Parathyroid adenoma (tissue), 2 donors: Measurements from ENCODE around the gene ZNF33B.

Experiments
- H2AFZ ChIP-seq: fragments of 300-600 bp; sonication (generic); one replicate; pipeline ENCODE4 v1.7.0; 2017; ENCODE audit warnings: antibody characterized with exemption, mild to moderate bottlenecking
- H3K27ac ChIP-seq: fragments of 300-600 bp; sonication (generic); one replicate; pipeline ENCODE4 v1.7.0; 2017
- H3K27me3 ChIP-seq: fragments of 300-600 bp; sonication (generic); one replicate; pipeline ENCODE4 v1.7.0; 2017; ENCODE audit warnings: low read length; ENCODE audit not compliant: control insufficient read depth, insufficient read depth
- H3K36me3 ChIP-seq: fragments of 300-600 bp; sonication (generic); one replicate; pipeline ENCODE4 v1.7.0; 2017; ENCODE audit warnings: low read length; ENCODE audit not compliant: control insufficient read depth, insufficient read depth
- H3K4me1 ChIP-seq: fragments of 300-600 bp; sonication (generic); one replicate; pipeline ENCODE4 v1.7.0; 2017; ENCODE audit warnings: control low read depth
- H3K4me2 ChIP-seq: fragments of 300-600 bp; sonication (generic); one replicate; pipeline ENCODE4 v1.7.0; 2017; ENCODE audit warnings: low read length
- H3K4me3 ChIP-seq: fragments of 300-600 bp; sonication (generic); one replicate; pipeline ENCODE4 v1.7.0; 2017; ENCODE audit warnings: low read depth, low read length
- H3K79me2 ChIP-seq: fragments of 300-600 bp; sonication (generic); one replicate; pipeline ENCODE4 v1.7.0; 2017; ENCODE audit warnings: control low read depth
- H3K9ac ChIP-seq: fragments of 300-600 bp; sonication (generic); one replicate; pipeline ENCODE4 v1.7.0; 2017; ENCODE audit warnings: mild to moderate bottlenecking
- H3K9me3 ChIP-seq: fragments of 300-600 bp; sonication (generic); one replicate; pipeline ENCODE4 v1.7.0; 2017; ENCODE audit warnings: low read length; ENCODE audit not compliant: control insufficient read depth
- TF ChIP-seq, protein P1 (sequence below): fragments of 300-600 bp; sonication (generic); IDR thresholded peaks from one replicate; pipeline ENCODE4 v1.7.0; 2017; ENCODE audit warnings: antibody characterized with exemption, mild to moderate bottlenecking
- donor health status: primary hyperparathyroidism.

Gene ZNF33B

DNA sequence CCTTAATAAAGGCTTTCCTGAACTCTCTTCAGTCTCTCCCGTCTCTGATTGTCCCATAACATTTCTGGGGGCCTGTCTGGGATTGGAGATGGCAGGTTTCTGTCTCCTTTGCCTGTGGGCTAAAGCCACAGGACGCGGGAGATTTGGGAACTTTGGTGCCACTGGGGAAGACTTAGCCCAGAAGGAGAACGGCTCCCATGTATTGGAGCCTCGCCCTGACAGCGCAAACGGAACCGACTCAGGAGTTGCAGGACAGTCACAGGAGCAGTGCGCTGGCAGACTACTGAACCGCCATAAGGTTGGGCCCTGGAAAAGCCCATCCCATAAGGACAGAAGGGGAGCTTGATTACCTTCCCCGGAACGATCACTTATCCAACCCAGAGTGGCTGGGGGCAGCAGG is 7.1 kb upstream of the ZNF33B start:
- H3K9ac ChIP-seq = no peak overlapping the region
- no peak overlapping the region for H2AFZ ChIP-seq
- no peaks in the 10 kb centered on the region for H3K9me3 ChIP-seq
- H3K27me3 ChIP-seq = no peaks in the 10 kb centered on the region
- H3K27ac ChIP-seq = no peak overlapping the region
- no peak overlapping the region for H3K4me3 ChIP-seq
- no peaks in the 10 kb centered on the region for H3K4me1 ChIP-seq
- no peak overlapping the region for H3K4me2 ChIP-seq
- H3K36me3 ChIP-seq = no peaks in the 10 kb centered on the region
- TF ChIP-seq, protein P1, sequence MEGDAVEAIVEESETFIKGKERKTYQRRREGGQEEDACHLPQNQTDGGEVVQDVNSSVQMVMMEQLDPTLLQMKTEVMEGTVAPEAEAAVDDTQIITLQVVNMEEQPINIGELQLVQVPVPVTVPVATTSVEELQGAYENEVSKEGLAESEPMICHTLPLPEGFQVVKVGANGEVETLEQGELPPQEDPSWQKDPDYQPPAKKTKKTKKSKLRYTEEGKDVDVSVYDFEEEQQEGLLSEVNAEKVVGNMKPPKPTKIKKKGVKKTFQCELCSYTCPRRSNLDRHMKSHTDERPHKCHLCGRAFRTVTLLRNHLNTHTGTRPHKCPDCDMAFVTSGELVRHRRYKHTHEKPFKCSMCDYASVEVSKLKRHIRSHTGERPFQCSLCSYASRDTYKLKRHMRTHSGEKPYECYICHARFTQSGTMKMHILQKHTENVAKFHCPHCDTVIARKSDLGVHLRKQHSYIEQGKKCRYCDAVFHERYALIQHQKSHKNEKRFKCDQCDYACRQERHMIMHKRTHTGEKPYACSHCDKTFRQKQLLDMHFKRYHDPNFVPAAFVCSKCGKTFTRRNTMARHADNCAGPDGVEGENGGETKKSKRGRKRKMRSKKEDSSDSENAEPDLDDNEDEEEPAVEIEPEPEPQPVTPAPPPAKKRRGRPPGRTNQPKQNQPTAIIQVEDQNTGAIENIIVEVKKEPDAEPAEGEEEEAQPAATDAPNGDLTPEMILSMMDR = no peak
- no peaks in the 10 kb centered on the region for H3K79me2 ChIP-seq

DNA sequence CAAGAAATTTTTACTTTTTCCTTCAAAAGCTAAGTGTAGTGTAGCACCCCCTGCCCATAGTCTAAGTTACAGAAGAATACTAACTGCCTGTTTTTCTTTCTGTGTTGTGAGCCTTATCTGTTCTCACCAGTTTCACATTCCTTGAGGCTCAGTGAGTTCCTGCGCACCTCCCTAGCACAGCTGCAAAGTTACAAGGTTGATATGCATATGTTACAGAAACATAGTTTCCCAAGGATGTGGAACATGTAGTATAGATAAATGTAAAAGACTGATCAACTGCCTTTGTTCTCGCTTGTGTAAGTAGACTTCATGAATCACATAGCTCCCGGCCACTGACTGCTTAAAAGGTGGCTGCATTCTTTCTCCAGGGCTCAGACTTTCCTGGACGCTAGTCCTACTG is 6.7 kb upstream of the ZNF33B start:
- H3K27me3 ChIP-seq = no peaks in the 10 kb centered on the region
- no peak overlapping the region for H2AFZ ChIP-seq
- TF ChIP-seq, protein P1 = no peak
- H3K4me2 ChIP-seq = no peak overlapping the region
- no peaks in the 10 kb centered on the region for H3K79me2 ChIP-seq
- no peak overlapping the region for H3K27ac ChIP-seq
- no peak overlapping the region for H3K4me3 ChIP-seq
- no peaks in the 10 kb centered on the region for H3K4me1 ChIP-seq
- no peaks in the 10 kb centered on the region for H3K36me3 ChIP-seq
- H3K9ac ChIP-seq = no peak overlapping the region
- no peaks in the 10 kb centered on the region for H3K9me3 ChIP-seq

DNA sequence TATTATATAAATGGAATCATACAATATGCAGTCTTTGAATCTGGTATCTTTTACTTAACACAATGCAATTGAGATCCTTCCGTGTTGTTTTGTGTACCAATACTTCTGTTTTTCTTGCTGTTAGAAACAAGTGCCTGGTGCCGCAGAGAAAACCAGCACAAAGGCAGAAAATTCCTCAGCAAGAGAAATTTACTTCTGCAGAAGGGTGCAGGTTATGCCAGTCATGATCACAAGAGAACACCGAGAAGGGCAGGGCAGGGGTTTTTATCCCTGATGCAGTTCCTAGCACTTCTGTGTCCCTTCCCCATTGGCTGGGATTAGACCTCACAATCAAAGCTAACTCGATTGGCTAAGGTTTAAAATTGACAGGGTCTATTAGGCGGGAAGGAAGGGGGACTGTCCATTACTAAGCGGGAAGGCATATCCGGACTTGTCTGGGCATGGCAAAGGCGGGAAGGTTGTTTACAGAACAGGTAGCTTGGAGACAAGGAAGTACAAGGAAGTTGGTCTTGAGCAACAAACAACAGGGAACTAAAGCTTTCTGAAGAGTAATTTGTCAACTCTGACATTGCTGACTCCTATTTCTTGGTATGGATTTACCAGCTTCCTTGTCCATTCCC is 2.4 kb upstream of the ZNF33B start:
- no peak overlapping the region for H3K4me2 ChIP-seq
- no peak overlapping the region for H3K4me3 ChIP-seq
- no peaks in the 10 kb centered on the region for H3K4me1 ChIP-seq
- no peaks in the 10 kb centered on the region for H3K27me3 ChIP-seq
- H3K9ac ChIP-seq = no peak overlapping the region
- no peaks in the 10 kb centered on the region for H3K79me2 ChIP-seq
- no peak overlapping the region for H2AFZ ChIP-seq
- H3K36me3 ChIP-seq = no peaks in the 10 kb centered on the region
- TF ChIP-seq, protein P1 = no peak
- H3K27ac ChIP-seq = no peak overlapping the region
- no peaks in the 10 kb centered on the region for H3K9me3 ChIP-seq

DNA sequence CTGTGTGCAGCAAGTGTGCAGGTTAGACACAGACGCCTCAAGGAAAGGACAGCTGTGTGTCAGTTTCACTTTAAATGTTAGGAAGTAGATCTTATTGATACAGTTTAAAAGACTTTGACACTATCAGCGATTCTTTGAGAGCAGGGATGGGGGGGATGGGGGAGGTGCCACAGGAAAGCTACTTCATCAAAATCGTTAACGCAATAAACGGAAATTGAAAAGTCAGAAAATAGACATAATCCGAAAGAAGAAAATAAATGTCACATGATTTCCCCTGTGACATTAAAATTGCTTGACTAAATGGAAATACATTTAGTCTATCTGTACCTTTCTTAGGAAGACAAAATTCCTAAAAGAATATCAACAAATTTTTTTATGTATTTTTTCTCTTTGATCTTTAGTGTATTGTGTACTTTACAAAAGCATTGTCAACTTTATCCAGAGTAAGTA is 476 bp upstream of the ZNF33B start:
- Histone ChIP-seq H3K36me3 (no peaks in the 10 kb centered on the region), H3K27ac (peak overlapping the region; percentile 84), H3K79me2 (no peaks in the 10 kb centered on the region), H3K9me3 (no peaks in the 10 kb centered on the region), H3K4me1 (no peaks in the 10 kb centered on the region), H3K4me2 (peak overlapping the region; percentile 72), H3K27me3 (no peaks in the 10 kb centered on the region), H2AFZ (peak overlapping the region; percentile 80), H3K9ac (no peak overlapping the region), H3K4me3 (peak overlapping the region; percentile 83)
- TF ChIP-seq, protein P1 = no peak

DNA sequence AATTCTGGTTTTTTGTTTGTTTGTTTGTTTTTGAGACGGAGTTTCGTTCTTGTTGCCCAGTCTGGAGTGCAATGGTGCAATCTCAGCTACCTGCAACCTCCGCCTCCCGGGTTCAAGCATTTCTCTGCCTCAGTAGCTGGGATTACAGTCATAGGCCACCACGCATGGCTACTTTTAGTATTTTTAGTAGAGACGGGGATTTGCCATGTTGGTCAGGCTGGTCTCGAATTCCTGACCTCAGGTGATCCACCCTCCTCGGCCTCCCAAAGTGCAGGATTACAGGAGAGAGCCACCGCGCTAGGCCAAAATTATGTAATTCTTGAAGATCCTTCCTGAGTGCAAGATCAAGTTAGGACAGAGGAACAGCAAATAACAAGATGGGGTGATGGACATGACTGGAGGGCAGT is 719 bp downstream of the ZNF33B start:
- H2AFZ ChIP-seq = peak overlapping the region; percentile 80
- no peaks in the 10 kb centered on the region for H3K79me2 ChIP-seq
- peak overlapping the region; percentile 83 for H3K4me3 ChIP-seq
- no peaks in the 10 kb centered on the region for H3K9me3 ChIP-seq
- H3K9ac ChIP-seq = no peak overlapping the region
- no peaks in the 10 kb centered on the region for H3K27me3 ChIP-seq
- H3K4me2 ChIP-seq = peak overlapping the region; percentile 72
- no peaks in the 10 kb centered on the region for H3K36me3 ChIP-seq
- TF ChIP-seq, protein P1 = no peak
- H3K4me1 ChIP-seq = no peaks in the 10 kb centered on the region
- H3K27ac ChIP-seq = peak overlapping the region; percentile 84
